HG02571 (cell line): ENCODE results near the gene MRPL45.
"Not testable (repeated sequence)": the region's sequence is repeated elsewhere in the genome, so short reads cannot be mapped to it uniquely, and the experiment has no call there.

Experiments
- ATAC-seq: cut with Tn5 transposase; IDR thresholded peaks from one replicate; pipeline ENCODE4 v1.9.1; 2021; ENCODE audit warnings: mild to moderate bottlenecking, moderate library complexity; ENCODE audit not compliant: unreplicated experiment

MRPL45 gene

DNA sequence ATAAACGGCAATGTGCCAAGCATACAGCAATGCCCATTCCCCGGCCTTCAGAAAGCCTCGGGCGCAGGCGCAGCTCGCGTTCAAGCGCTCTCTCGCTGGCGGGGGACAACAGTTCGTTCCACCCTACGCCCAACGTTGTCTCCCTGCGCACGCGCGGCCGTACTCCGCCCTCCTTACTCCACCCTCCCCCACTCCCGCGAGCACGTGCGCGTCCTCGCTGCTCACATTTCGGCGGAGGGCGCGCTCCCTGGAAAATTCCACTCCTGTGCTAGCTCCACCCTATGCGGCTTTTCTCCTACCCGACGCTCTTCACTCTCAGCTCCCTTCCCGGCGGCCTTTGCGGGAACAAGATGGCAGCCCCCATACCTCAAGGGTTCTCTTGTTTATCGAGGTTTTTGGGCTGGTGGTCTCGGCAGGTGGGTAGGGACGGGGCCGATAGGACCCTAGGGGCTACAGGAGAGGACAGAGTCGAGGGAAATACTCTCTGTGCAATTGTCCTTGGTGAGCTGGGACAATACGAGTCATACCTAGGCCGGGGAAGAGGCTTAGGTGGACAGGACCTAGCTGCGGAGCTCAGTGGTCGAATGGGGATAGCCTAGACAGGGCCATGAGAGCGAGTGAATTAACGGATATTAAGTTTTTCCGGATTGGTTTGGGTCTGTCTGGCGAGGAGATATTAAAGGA lies at the start of gene MRPL45:
MRPL45 (plus strand) TSS at position 335 of the 684 bp plus-strand sequence; CDS start at position 351, 16 bp downstream.
- ATAC-seq: peak; percentile 96

DNA sequence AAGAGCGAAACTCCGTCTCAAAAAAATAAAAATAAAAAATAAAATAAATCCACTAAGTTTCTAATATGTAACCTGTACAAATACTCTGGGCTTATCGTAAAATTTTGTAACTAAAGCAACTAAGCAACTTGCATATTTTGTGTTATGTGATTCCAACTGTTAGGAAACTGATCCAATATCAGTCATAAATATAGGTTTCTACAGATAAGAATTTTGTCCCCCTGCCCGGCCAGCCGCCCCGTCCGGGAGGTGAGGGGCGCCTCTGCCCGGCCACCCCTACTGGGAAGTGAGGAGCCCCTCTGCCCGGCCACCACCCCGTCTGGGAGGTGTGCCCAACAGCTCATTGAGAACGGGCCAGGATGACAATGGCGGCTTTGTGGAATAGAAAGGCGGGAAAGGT lies 43.8 kb upstream of the MRPL45 start:
- not testable (repeated sequence) for ATAC-seq

DNA sequence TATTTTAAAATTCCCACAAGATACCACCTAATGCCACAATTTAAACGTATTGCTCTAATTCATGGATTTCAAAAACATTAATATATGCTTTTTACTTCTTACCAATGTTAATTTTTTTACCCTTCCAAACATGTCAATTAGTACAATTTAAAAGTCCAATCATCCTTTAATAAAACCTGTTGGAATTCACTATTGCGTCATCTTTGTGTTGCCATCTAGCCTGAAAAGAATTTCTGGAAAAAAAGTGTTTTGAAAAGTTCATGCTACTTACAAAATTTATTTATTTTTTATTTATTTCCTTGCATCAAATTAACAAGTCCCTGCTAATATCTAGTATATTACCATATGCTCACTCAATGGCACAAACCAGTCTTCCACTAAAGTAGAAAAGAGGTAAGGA lies 42.6 kb upstream of the MRPL45 start:
- ATAC-seq: not testable (repeated sequence)

DNA sequence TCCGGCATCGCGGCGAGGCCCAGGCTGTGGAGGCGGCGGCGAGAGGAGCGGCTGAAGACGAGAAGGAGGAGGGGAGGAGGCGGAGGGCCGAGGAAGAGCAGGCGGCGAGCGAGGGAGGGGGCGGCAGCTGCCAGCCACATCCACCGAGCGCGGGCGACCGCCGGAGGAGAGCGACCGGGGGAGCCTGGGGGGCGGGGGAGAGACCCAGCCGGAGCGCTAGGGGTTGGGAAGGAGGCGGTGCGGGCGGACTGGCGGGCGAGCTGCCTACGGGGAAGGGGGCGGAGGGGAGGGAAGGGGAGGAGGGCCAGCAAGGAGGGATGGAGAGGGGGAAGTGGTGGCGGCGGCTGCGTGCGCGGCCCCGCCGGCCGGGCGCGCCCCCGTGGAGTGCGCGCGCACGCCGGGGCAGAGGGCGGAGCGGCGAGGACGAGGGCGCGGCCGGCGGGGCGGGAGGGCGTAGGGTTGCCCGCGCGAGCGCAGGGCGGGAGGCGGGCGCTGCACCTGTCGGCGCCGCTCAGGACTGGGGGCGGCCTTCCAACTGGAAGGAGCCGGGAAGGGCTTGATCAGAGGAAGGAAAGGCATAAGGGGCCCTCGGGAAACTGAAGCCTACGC lies 39.9 kb upstream of the MRPL45 start:
- ATAC-seq: peak; percentile 59

DNA sequence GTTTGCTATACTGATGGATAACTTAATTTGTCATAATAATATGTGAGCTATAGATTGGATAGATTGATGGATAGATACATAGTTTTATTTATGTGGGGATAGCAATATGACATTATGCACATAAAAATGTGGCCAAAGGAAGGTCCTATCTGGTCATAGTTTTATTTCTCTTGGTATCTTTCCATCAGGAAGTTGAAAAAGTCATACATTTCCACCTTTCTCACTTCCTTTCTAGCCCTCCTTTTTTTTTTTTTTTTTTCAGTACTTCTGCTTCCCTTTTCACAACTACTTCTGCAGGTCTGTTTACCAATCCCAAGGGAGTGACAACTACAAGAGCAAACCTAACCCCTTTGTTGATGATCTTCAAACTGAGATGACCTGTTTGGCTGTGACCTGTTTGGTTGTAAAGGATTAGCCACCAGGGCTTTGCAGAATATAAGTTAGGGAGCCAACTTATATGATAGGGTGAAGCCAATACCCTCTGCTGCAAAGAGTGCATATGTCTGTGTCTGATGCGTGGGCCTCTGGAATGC lies 30.9 kb upstream of the MRPL45 start:
- not testable (repeated sequence) for ATAC-seq

DNA sequence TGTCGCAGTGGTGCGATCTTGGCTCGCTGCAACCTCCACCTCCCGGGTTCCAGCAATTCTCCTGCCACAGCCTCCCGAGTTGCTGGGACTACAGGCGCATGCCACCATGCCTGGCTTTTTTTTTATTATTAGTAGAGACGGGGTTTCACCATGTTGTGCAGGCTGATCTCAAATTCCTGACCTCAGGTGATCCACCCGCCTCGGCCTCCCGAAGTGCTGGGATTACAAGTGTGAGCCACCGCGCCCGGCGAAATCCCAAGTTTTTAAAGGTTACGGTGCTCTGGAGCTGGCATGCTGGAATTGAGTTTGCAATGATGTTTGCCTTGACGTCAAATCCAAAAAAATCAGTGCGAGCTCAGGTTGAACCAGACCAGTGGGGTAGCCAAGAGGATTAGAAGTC lies 30.4 kb upstream of the MRPL45 start:
- not testable (repeated sequence) for ATAC-seq

DNA sequence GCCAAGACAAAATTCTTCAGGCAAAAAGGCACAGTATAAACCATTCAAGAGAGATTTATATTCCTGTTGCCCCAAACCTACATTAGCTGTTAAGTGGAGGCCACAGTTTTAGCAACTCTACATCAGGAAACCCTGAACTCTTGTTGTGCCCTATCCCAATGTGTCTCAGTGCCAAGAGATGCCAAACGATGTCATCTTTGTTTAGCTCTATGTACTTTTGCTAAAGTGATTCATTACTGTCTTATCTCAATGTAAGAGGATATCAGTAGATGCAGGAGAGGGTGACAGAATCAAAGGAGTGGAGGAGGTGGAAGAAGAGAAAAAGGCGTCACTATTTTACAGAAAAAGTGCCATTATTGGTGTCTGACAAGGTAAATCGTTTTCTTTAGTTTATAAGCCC lies 28.8 kb upstream of the MRPL45 start:
- not testable (repeated sequence) for ATAC-seq

DNA sequence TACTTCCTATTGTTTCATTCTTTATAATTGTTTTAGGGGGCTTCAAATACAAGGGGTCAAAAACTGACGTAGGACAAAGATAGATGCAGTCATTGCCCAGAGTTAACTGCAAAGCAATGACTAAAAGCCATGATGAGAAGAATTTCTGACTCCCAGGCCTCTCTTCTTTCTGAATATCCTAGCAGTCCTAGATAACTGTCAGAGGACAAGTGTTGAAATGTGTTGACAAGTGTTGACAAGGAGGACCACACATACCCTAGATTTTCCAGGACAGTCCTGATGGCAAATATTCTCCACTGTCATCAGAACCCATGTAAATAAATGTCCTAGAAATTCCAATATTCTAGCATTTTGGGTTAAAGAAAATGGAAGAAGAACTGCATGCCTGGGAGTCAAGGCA lies 27.9 kb upstream of the MRPL45 start:
- not testable (repeated sequence) for ATAC-seq

DNA sequence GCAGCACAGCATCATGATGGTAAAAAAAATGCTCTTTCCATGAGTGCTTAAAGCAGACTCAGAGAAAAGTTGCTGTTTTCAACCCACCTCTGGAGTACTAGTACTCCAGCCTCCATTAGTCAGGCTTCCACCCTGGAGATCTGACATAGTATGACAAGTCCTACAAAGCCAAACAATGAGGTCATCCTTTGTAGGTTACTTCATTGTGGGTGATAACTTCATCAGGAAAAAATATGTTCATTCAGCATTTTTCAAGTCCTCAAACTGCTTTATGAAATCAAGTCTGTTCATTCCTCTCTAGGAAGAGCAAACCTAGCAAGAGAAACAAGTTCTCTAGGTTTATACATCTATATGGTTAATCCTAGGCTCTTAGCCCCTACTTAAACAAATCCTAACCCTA lies 27.4 kb upstream of the MRPL45 start:
- not testable (repeated sequence) for ATAC-seq

DNA sequence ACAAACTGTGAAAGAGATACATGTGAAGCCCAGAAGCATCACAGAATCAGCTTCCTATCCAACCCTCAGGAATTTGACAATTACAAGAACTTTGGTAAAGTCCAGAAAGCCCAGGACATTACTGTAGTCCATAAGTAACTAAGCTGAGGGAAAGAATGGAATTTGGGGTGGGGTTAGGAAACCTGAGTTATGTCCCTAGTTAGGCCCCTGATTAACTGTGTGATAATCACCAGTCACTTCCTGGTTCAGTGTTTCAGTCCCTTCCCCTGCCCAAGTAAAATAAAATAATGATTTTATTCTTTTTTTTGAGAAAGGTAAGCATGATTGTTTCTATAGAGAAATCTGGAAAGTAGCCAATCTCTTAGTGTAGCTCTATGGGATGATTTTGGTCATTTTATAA lies 11.0 kb upstream of the MRPL45 start:
- ATAC-seq: not testable (repeated sequence)

DNA sequence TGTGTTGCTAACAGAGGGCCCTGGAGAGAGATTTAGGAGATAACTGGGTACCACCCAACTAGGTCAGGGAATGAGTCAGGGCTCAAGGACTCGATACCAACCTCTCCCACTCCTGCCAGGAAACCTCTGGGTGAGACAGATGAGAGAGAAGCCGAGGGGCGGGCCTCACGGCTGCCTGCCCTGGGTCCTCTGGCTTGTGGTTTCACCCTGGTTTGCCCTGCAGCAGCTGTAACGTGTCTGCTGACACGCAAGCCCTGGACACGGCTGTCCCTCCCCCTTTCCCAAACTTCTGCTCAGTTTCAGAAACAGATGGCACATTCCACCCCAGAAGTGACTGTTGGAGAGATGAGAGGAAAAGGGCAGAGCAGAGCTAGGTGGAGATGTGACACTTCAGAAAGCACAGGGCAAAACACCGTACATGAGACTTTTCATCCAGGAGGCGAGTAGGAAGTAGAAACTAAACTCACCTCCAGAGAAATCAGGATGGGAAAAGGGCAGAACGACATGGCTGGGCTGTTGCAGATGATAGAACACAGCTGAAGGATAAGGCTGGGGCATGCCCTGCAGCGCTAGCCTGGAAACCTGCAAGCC lies 10.4 kb upstream of the MRPL45 start:
- ATAC-seq: not testable (repeated sequence)

DNA sequence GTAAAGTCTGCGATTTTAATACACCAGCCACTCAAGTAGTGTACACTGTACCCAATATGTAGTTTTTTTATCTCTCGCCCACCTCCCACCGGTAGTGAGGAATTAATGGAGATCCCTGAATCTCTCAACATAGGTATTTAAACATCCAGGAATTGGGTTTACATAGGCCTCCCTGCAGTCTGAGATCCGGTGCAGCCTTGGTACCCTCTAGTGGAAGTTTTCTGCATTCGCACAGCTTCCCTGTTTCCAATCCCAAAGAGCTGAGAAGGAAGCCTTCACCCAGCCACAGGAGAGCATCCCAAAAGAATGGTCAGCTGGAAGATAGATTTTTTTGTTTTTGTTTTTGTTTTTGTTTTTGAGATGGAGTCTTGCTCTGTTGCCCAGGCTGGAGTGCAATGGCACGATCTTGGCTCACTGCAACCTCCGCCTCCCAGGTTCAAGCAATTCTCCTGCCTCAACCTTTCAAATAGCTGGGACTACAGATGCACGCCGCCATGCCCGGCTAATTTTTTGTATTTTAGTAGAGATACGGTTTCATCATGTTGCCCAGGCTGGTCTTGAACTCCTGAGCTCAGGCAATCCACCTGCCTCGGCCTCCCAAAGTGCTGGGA lies 8.6 kb upstream of the MRPL45 start:
- ATAC-seq: not testable (repeated sequence)

DNA sequence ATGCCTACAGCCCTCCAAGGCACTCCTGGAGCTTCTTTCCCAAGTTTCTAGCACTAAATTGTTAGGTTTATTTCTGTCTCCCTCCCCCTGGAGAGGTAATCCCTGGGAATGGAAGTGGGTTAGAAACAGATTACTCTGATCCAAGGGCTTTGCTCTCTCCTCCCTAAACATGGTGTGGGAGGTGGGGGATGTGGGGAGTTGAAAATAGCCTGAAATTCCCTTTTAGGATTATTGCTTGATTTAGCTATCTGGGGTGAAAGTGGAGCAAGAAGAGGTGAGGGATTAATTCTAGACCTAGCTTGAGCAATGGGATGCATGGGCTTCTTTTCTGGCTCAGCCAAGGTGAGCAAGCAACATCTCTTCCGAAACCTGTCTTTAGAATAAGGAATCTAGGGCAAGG lies 7.2 kb upstream of the MRPL45 start:
- not testable (repeated sequence) for ATAC-seq

DNA sequence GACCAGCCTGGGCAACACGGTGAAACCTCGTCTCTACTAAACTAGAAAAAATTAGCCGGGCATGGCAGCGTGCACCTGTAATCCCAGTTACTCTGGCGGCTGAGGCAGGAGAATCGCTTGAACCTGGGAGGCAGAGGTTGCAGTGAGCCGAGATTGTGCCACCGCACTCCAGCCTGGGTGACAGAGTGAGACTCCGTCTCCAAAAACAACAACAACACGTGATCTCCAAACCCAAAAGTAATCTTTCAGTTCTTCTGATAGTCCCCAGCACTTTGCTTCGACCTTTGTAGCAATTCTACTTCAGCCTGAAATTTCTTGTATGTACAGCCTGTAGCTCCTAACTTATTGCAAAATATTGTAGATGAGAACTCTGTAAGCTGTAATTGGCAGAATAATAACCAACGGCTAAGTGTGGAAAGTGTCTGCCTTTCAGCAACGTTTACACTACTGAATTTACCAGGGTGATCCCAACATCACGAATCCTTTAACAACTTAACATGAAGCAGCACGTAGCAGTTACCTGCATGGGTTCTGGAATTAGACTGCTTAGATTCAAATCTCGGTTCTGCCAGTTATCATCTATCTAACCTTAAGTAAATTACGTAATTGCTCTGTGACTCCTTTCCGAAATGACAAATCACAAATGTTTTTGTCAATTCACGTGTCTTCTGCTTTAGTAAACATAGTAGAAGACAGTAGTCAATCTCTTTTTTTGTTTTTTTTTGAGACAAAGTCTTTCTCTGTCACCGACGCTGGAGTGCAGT lies 1.2 kb upstream of the MRPL45 start:
- not testable (repeated sequence) for ATAC-seq

DNA sequence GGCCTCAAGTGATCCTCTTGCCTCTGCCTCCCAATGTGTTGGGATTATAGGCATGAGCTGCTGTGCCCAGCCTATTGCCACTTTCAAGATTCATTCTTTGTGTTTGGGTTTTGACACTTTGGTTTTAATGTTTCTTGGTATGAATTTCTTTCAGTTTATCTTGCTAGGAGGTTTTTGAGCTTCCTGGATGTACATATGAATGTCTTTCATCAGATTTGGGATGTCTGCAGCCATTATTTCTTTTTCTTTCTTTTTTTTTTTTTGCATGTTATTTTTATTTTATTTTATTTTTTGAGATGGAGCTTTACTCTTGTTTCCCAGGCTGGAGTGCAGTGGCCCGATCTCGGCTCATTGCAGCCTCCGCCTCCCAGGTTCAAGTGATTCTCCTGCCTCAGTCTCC lies 18.5 kb downstream of the MRPL45 start:
- ATAC-seq: no peak

DNA sequence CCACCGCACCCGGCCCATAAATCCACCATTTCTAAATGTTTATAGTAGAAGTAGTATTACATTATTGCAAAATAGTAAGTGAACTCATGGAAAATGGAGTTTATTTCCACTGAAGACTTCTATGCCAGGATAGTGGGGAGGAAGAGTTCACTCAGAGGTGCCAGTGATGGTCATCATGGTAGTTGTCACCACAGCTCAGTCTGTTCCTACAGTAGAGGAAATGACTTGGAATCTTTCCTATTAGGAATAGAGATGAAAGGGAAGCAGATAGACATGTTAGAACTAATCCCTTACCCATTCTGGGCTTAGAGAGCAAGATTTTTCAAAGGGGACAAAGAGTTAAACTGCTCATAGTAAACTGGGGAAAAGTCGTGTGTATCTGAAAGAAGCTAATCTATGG lies 20.1 kb downstream of the MRPL45 start:
- ATAC-seq: no peak

DNA sequence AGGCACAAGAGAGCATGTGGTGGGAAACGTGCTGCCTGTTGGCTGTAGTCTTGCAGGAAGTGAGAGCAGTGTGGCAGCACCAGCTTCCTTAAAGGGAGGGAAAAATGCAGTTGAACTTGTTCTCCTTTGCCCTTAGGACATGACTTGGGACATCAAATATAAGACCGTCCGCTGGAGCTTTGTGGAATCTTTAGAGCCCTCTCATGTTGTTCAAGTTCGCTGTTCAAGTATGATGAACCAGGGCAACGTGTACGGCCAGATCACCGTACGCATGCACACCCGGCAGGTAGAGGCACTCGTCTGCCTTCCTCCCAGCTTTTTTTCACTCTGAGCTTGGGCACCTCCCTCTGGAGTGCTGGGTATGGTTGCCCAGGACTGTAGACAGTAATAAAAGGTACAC lies 23.5 kb downstream of the MRPL45 start:
- ATAC-seq: no peak

DNA sequence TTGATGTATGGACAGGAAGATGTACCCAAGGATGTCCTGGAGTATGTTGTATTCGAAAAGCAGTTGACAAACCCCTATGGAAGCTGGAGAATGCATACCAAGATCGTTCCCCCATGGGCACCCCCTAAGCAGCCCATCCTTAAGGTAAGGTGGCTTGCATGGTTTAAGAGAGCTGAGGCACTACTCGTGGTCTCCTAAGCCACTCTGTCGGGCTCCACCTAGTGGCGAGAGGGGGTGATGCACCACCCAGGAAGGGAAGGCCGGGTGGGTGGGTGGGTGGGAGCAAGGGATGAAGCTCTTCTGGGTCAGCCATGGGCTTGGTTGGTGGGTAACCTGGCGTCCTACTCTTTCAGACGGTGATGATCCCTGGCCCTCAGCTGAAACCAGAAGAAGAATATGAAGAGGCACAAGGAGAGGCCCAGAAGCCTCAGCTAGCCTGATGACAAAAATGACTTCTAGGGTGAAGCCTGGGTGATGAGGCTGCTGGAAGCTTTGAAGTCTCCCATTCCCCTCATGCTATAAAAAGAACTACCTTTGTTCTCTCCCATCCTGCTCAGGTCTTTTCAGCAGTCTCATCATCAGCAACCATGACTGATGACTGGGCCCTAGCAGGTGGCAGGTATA lies 25.3 kb downstream of the MRPL45 start:
- ATAC-seq: no peak

DNA sequence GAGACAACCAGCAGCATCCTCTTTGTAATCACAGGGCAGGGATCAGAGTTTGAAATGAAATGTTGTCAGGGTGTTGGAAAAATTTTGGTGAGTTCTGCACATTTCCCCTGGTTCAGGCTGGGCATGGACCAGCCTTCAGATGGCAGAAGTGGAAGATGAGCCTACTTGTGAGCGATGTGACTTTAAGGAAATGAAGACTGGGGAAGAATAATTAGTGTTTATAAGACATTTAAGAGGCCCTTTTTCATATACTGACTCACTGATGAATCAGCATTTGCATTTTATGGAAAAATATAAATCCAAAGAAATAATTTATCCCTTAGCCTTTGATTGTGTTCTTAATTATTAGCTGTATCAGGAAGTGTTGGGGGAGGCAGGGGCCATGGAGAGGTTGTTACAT lies 25.9 kb downstream of the MRPL45 start:
- ATAC-seq: no peak

DNA sequence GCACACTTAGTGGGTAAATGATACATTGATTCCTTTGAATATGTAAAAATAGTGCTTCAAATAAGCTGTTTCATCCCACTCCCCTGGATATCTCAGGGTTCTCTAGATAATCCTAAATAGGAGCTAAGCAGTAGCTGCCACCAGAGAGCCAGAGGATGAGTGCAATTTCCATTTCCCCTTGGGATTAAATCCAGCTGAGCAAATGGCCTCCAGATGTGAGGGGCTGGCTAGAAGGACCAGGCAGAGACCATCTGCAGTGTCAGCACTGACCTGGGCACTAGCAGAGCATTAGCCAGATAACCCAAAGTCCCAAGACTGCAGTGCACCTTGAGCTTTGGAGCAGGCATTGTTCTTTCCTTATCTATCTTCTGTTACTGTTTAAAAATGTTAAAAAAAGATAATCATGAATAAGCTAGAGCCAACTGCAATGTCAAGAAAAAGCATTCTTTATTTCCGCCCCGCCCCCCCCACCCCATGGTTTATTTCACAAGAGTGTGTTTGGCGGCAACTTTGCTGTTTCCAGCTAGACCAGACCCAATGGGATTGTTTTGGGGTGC lies 27.3 kb downstream of the MRPL45 start:
- no peak for ATAC-seq
